Thyroid gland (tissue), 4 donors: Measurements from ENCODE around the gene PDC. TPM values are rescaled to one million over a fixed set of nuclear protein-coding genes. Genes with fewer than 3 reads are reported as not detected.

Experiments used
- DNase-seq, 2 donors: peaks; one replicate each; pipeline ENCODE4 v3.0.0-alpha.2; 2019
- H3K27ac ChIP-seq, 3 donors: fragments of 200-600 bp; sonication (generic); 1 replicate in 2 of 3; 2 replicates in 1 of 3; pipeline ENCODE4 v1.5.1; 2016 to 2019; ENCODE audit warnings: mild to moderate bottlenecking in 1 of 3, moderate library complexity in 1 of 3
- H3K27me3 ChIP-seq: fragments of 200-600 bp; sonication (generic); one replicate; pipeline ENCODE4 v1.5.1; 2019
- H3K36me3 ChIP-seq, 2 donors: fragments of 200-600 bp; sonication (generic); one replicate each; pipeline ENCODE4 v1.5.1; 2016 to 2019
- H3K4me1 ChIP-seq, 2 donors: fragments of 200-600 bp; sonication (generic); one replicate each; pipeline ENCODE4 v1.5.1; 2017 to 2019
- H3K4me3 ChIP-seq, 3 donors: fragments of 200-600 bp; sonication (generic); replicated peaks in 1 of 3; 1 replicate in 2 of 3; 2 replicates in 1 of 3; pipeline ENCODE4 v1.5.1; 2016; ENCODE audit warnings: mild to moderate bottlenecking in 1 of 3
- H3K9me3 ChIP-seq: fragments of 200-600 bp; sonication (generic); one replicate; pipeline ENCODE4 v1.5.1; 2017
- POLR2A ChIP-seq, 2 donors: fragments of 450-650 bp; IDR thresholded peaks; one replicate each; pipeline ENCODE4 v1.6.1; 2017; ENCODE audit warnings: antibody characterized with exemption in 2 of 2, mild to moderate bottlenecking in 2 of 2, moderate library complexity in 1 of 2
- WGBS, 2 donors: methylation state at CpG; one replicate each; pipeline ENCODE4 v1.1.5; 2017; 5-methylcytosine and 5-hydroxymethylcytosine counted together
- intact Hi-C: fragments of 100-400 bp; cut with DNase I; formaldehyde crosslinking; loops from one replicate; pipeline ENCODE4 v1.15.1; 2023
- total RNA-seq, 4 donors: library from RNA; depleted of rRNA; stranded (reverse); fragments of >200 nt; gene quantifications; one replicate each; pipeline ENCODE4 v1.2.3, GENCODE V29; 2016
- TF ChIP-seq, protein P1 (sequence below), 6 experiments: fragments of 200-600 bp in 3 of 6; fragments of 450-650 bp in 3 of 6; sonication (generic) in 3 of 6; IDR thresholded peaks; one replicate each; pipeline ENCODE4 v1.5.1; 2016 to 2019; ENCODE audit warnings: antibody characterized with exemption in 6 of 6, mild to moderate bottlenecking in 2 of 6, inconsistent platforms in 1 of 6, moderate library complexity in 1 of 6

PDC gene
- total RNA-seq, 4 donors from 2014 or later: not detected

DNA sequence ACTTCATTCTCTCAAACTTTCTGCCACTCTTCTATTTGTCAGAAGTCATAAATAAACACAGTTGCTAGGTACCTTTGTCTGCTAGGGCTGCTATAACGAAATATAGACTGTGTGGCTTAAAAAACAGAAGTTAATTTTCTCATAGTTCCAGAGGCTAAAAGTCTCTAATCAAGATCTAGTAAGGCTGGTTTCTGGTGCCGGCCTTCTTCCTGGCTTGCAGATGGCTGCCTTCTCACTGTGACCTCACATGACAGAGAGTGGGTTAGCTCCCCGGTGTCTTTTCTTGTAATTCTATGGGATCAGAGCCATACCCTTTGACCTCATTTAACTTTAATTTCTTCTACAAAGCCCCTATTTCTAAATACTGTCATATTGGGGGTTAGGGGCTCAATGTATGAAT lies 5.9 kb downstream of the PDC start:
- no peak for TF ChIP-seq POLR2A (IDR thresholded peaks at IDR 0.05)
- TF ChIP-seq, protein P1, sequence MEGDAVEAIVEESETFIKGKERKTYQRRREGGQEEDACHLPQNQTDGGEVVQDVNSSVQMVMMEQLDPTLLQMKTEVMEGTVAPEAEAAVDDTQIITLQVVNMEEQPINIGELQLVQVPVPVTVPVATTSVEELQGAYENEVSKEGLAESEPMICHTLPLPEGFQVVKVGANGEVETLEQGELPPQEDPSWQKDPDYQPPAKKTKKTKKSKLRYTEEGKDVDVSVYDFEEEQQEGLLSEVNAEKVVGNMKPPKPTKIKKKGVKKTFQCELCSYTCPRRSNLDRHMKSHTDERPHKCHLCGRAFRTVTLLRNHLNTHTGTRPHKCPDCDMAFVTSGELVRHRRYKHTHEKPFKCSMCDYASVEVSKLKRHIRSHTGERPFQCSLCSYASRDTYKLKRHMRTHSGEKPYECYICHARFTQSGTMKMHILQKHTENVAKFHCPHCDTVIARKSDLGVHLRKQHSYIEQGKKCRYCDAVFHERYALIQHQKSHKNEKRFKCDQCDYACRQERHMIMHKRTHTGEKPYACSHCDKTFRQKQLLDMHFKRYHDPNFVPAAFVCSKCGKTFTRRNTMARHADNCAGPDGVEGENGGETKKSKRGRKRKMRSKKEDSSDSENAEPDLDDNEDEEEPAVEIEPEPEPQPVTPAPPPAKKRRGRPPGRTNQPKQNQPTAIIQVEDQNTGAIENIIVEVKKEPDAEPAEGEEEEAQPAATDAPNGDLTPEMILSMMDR (IDR thresholded peaks at IDR 0.05): no peak
- no peaks in the 10 kb centered on the region for H3K27me3 ChIP-seq
- intact Hi-C loops: no loop called here
- WGBS, 2 donors: 69 to 79% methylated on average over 3 of the region's 3 CpGs
- DNase-seq: no peak
- no peak overlapping the region for H3K27ac ChIP-seq
- no peaks in the 10 kb centered on the region for H3K9me3 ChIP-seq
- H3K4me1 ChIP-seq: no peaks in the 10 kb centered on the region
- no peaks in the 10 kb centered on the region for H3K36me3 ChIP-seq
- H3K4me3 ChIP-seq: no peak overlapping the region

DNA sequence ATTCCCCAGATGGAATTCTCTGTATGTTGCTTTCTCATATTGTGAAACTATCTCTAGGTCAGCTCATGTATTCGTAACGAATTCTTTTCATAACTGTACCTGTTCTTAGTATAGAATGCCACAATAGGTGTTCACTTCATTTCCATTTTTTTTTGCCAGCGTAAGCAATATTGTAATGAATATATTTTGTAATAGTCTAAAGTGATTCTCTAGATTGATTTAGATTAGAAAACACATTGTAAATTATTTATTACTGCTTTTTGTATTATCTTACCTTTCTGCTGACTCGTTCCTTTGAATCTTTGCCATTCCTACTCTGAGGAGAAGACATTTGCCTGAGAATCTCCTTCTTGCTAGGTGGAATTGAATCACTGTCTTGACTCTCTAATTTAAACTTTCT lies 14.8 kb downstream of the PDC start:
- Histone ChIP-seq H3K4me3 (no peak overlapping the region), H3K4me1 (no peaks in the 10 kb centered on the region), H3K27me3 (no peaks in the 10 kb centered on the region), H3K9me3 (no peaks in the 10 kb centered on the region), H3K27ac (no peak overlapping the region), H3K36me3 (no peaks in the 10 kb centered on the region)
- DNase-seq: no peak
- intact Hi-C loops: no loop called here
- TF ChIP-seq POLR2A (IDR thresholded peaks at IDR 0.05): no peak
- TF ChIP-seq, protein P1 (IDR thresholded peaks at IDR 0.05): no peak
- 96 to 97% methylated on average over 4 of the region's 4 CpGs for WGBS, 2 donors

DNA sequence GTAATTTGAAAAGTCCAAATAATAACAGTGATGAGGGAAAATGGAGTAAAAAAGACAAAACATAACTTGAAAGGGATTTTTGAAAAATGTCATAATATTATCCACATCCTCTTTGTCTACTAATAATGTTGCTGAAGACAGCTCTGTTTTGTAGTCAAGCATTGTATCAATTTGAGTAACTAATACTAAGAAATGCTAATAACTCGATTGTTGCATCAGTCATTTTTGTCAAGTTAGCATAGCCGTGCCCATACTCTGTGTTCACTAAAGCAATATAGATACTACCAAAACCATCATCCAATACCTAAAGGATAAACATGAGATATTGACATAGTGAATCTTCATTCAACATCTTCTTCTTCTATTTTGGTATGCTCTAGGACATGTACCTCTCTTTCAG lies 17.3 kb downstream of the PDC start:
- Histone ChIP-seq H3K27me3 (no peaks in the 10 kb centered on the region), H3K36me3 (no peaks in the 10 kb centered on the region), H3K9me3 (no peaks in the 10 kb centered on the region), H3K4me1 (no peaks in the 10 kb centered on the region), H3K27ac (no peak overlapping the region), H3K4me3 (no peak overlapping the region)
- no peak for DNase-seq
- WGBS, 2 donors: 89 to 96% methylated on average over 2 of the region's 2 CpGs
- intact Hi-C loops: no loop called here
- TF ChIP-seq POLR2A (IDR thresholded peaks at IDR 0.05): no peak
- TF ChIP-seq, protein P1 (IDR thresholded peaks at IDR 0.05): no peak

DNA sequence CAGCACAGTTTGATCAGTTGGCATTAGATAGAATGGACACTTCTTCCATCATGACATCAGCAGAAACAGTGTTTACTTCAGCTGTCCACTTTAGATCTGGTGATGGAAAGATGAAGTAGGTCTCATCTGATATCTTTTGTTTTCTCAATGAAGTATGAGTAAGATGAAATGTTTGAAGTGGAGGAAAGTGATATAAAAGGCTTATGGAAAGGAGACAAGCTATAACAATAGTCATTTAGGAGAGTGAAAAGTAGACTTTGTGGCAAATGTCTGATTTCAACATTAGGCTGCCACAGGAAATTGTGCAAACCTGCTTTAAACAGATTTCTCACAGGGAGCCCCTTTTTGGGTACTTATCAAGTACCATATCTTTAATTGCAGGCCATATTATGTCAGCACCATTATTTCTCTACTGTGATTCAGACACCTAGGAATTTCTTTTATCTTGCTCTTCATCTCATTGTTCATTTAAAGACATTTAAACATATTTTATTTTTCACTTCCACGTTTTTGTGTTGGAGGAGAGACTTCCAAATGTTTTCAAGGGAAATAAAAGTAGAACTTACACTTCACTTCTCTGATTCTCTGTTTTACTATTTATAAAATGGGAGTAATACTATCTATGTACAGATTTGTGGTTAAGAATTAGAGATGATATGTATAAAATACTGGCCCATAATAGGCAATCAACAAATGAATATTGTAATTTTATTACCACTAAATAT lies 18.1 kb downstream of the PDC start:
- 48 to 61% methylated on average over 1 of the region's 1 CpG for WGBS, 2 donors
- no peak overlapping the region for H3K27ac ChIP-seq
- intact Hi-C loops: no loop called here
- H3K27me3 ChIP-seq: no peaks in the 10 kb centered on the region
- H3K36me3 ChIP-seq: no peaks in the 10 kb centered on the region
- DNase-seq: no peak
- TF ChIP-seq, protein P1 (IDR thresholded peaks at IDR 0.05): no peak
- TF ChIP-seq POLR2A (IDR thresholded peaks at IDR 0.05): no peak
- H3K9me3 ChIP-seq: no peaks in the 10 kb centered on the region
- H3K4me1 ChIP-seq: no peaks in the 10 kb centered on the region
- no peak overlapping the region for H3K4me3 ChIP-seq

DNA sequence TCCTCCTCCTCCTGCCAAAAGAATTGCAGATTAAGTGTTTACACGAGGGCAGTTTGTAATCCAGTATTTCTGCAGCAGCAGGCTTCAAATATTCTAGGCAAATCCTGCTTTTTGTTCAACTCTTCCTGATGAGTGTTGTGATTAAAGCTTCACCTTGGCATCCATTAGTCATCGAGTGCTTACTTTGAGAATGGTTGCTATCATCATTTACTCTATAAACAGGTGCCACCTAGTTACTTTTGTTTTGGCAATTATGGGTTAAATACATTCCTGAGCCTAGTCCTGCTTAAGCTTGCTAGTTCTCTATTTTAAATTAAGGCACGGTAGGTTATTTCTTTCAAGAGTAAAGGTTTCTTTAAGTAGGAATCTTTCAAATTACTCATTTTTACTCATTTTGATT lies 20.3 kb downstream of the PDC start:
- no peaks in the 10 kb centered on the region for H3K27me3 ChIP-seq
- H3K36me3 ChIP-seq: no peaks in the 10 kb centered on the region
- 35 to 46% methylated on average over 3 of the region's 3 CpGs for WGBS, 2 donors
- no peaks in the 10 kb centered on the region for H3K4me1 ChIP-seq
- intact Hi-C loops: no loop called here
- H3K9me3 ChIP-seq: no peaks in the 10 kb centered on the region
- DNase-seq: no peak
- no peak for TF ChIP-seq POLR2A (IDR thresholded peaks at IDR 0.05)
- TF ChIP-seq, protein P1 (IDR thresholded peaks at IDR 0.05): no peak
- no peak overlapping the region for H3K4me3 ChIP-seq
- no peak overlapping the region for H3K27ac ChIP-seq
